ENCODE measurements around the gene SEC16A.

DNA sequence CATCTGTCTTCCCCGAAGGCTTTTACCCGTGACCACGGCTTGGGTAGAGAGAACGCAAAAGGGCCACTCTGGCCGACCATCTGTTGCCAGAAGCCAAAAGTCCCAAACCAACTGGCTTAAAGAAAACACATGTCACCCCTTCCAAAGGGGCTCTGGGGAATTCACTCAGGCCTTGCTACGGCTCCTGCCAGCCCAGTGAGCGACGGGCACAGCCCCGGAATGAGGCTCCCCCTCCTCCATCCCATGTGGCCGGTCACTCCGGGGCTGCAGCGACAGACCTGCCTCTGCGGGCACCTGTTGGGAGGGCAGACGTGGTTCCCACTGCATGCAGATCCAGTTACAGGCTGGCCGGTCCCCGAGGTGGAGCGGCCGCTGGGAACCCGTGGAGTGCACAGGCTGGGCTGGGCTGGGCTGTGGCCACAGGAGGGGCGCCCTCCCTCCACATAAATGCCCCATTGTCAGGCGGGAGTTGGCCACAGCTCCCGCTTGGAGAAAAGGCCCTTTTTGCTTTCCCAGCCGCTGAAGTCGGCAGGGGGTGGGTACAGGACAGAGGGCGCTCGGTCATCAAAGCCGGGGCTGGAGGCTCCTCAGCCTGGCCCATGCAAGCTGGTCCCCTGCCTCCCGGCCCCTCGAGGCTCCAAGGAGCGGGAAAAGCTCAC is 43.1 kb upstream of the SEC16A start:
- TF ChIP-seq SP1 (IDR thresholded peaks at IDR 0.05) (no peak), FOXM1 (IDR thresholded peaks at IDR 0.05; ENCODE audit: borderline replicate concordance) (no peak), NFRKB (IDR thresholded peaks at IDR 0.05) (no peak), FOXK2 (IDR thresholded peaks at IDR 0.05) (no peak), CTBP1 (IDR thresholded peaks at IDR 0.05; ENCODE audit: borderline replicate concordance) (no peak)
- TF ChIP-seq, protein P1, sequence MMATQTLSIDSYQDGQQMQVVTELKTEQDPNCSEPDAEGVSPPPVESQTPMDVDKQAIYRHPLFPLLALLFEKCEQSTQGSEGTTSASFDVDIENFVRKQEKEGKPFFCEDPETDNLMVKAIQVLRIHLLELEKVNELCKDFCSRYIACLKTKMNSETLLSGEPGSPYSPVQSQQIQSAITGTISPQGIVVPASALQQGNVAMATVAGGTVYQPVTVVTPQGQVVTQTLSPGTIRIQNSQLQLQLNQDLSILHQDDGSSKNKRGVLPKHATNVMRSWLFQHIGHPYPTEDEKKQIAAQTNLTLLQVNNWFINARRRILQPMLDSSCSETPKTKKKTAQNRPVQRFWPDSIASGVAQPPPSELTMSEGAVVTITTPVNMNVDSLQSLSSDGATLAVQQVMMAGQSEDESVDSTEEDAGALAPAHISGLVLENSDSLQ (IDR thresholded peaks at IDR 0.05), result no peak

Measured in HEK293T (cell line).